AG04449 (cell line): ENCODE data around the gene METRNL.

Experiments used
- CTCF ChIA-PET: fragments of 350-600 bp; formaldehyde crosslinking; extraction: SDS; loops from one replicate; lab custom pipeline; 2021; ENCODE audit warnings: antibody characterized with exemption; lab: Yijun Ruan, JAX
- POLR2A ChIA-PET: fragments of 400-600, 350-600 bp; formaldehyde crosslinking; extraction: SDS; loops from one replicate; lab custom pipeline; 2020; ENCODE audit warnings: antibody characterized with exemption, inconsistent platforms; lab: Yijun Ruan, JAX
- DNase-seq: peaks from one replicate; pipeline ENCODE4 v3.0.0-alpha.2; 2010; ENCODE audit warnings: low read depth, low spot score
- H3K4me3 ChIP-seq: 2 replicates; pipeline ENCODE4 v1.5.1; 2011; ENCODE audit warnings: low read depth, mild to moderate bottlenecking, control low read depth, low read length
- CTCF ChIP-seq: IDR thresholded peaks from one replicate; pipeline ENCODE4 v1.5.1; 2011; ENCODE audit warnings: mild to moderate bottlenecking, moderate library complexity, low read length, control low read depth, inconsistent platforms; ENCODE audit not compliant: insufficient read depth; ENCODE audit errors: missing control alignments

Gene METRNL

GRCh38 chr17:83143817-83144231, 64.4 kb downstream of the METRNL start:
- POLR2A ChIA-PET, result interaction anchor here (0.9 kb wide), 1 partner anchor 12 kb away, joined by 3 read pairs; no protein-coding TSS in a partner anchor
- no peak overlapping the region for H3K4me3 ChIP-seq
- no peak for TF ChIP-seq CTCF
- CTCF ChIA-PET, result interaction anchor here (1.5 to 2.0 kb wide), 3 partner anchors 9 to 27 kb away, joined by 3 to 11 read pairs (median 3); no protein-coding TSS in a partner anchor
- no peak for DNase-seq
